Tibial artery (tissue), 4 donors: ENCODE data around the gene DENND11.
"Not testable (repeated sequence)": the region's sequence is repeated elsewhere in the genome, so short reads cannot be mapped to it uniquely, and the experiment has no call there.

Experiments
- DNase-seq, 2 donors: peaks; one replicate each; pipeline ENCODE4 v3.0.0-alpha.2; 2019
- H3K27ac ChIP-seq, 2 donors: fragments of 200-600 bp; sonication (generic) in 1 of 2; 1 replicate in 1 of 2; 2 replicates in 1 of 2; pipeline ENCODE4 v1.5.1; 2018 to 2019; ENCODE audit warnings: mild to moderate bottlenecking in 1 of 2
- H3K27me3 ChIP-seq, 2 donors: fragments of 200-600 bp; sonication (generic) in 1 of 2; one replicate each; pipeline versions ENCODE4 v1.5.1 to v1.6.0; 2016 to 2019
- H3K36me3 ChIP-seq, 3 donors: fragments of 200-600 bp; sonication (generic) in 2 of 3; one replicate each; pipeline ENCODE4 v1.5.1; 2016 to 2019; ENCODE audit warnings: mild to moderate bottlenecking in 2 of 3
- H3K4me1 ChIP-seq, 4 donors: fragments of 200-600 bp; sonication (generic) in 2 of 4; 1 replicate in 3 of 4; 2 replicates in 1 of 4; pipeline ENCODE4 v1.5.1; 2016 to 2019
- H3K4me3 ChIP-seq, 2 donors: fragments of 200-600 bp; sonication (generic) in 1 of 2; 1 replicate in 1 of 2; 2 replicates in 1 of 2; pipeline ENCODE4 v1.5.1; 2018 to 2019; ENCODE audit warnings: mild to moderate bottlenecking in 2 of 2
- H3K9me3 ChIP-seq, 3 donors: fragments of 200-600 bp; sonication (generic) in 1 of 3; one replicate each; pipeline ENCODE4 v1.5.1; 2016 to 2019
- intact Hi-C: fragments of 100-400 bp; cut with DNase I; formaldehyde crosslinking; loops from one replicate; pipeline ENCODE4 v1.15.0; 2023; ENCODE audit warnings: low total_unique reads
- TF ChIP-seq, protein P1 (sequence below), 2 experiments: fragments of 200-600 bp in 1 of 2; fragments of 450-650 bp in 1 of 2; IDR thresholded peaks; one replicate each; pipeline ENCODE4 v1.5.1; 2017 to 2019; ENCODE audit warnings: antibody characterized with exemption in 2 of 2, mild to moderate bottlenecking in 1 of 2, moderate library complexity in 1 of 2

Gene DENND11

DNA sequence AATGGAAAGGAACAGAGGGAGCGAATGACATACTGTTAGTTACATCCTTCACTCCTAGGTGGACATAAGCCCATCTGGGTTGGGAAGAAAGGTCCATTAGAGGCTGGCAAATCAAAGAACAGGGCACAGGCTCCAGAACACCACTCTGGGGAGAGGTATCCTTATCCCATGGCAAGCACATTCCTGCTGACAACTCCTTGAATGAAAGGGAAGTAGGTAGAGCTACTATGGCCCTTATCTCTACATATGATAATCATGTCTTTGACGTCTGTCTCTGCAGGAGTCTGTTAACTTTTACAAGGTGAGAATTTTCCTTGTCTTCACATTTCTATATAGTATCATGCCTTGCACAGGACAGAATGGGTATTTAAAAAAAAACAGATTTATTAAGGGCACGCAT is 10.4 kb downstream of the DENND11 start:
- no peaks in the 10 kb centered on the region for H3K9me3 ChIP-seq
- intact Hi-C loops = no loop called here
- no peaks in the 10 kb centered on the region for H3K36me3 ChIP-seq
- no peaks in the 10 kb centered on the region for H3K27me3 ChIP-seq
- peaks cover 0 to 21% (median 4%) of the 10 kb centered on the region in 4 donors for H3K4me1 ChIP-seq
- H3K4me3 ChIP-seq = no peak overlapping the region
- H3K27ac ChIP-seq = no peak overlapping the region
- TF ChIP-seq, protein P1, sequence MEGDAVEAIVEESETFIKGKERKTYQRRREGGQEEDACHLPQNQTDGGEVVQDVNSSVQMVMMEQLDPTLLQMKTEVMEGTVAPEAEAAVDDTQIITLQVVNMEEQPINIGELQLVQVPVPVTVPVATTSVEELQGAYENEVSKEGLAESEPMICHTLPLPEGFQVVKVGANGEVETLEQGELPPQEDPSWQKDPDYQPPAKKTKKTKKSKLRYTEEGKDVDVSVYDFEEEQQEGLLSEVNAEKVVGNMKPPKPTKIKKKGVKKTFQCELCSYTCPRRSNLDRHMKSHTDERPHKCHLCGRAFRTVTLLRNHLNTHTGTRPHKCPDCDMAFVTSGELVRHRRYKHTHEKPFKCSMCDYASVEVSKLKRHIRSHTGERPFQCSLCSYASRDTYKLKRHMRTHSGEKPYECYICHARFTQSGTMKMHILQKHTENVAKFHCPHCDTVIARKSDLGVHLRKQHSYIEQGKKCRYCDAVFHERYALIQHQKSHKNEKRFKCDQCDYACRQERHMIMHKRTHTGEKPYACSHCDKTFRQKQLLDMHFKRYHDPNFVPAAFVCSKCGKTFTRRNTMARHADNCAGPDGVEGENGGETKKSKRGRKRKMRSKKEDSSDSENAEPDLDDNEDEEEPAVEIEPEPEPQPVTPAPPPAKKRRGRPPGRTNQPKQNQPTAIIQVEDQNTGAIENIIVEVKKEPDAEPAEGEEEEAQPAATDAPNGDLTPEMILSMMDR (IDR thresholded peaks at IDR 0.05) = no peak
- DNase-seq = no peak

DNA sequence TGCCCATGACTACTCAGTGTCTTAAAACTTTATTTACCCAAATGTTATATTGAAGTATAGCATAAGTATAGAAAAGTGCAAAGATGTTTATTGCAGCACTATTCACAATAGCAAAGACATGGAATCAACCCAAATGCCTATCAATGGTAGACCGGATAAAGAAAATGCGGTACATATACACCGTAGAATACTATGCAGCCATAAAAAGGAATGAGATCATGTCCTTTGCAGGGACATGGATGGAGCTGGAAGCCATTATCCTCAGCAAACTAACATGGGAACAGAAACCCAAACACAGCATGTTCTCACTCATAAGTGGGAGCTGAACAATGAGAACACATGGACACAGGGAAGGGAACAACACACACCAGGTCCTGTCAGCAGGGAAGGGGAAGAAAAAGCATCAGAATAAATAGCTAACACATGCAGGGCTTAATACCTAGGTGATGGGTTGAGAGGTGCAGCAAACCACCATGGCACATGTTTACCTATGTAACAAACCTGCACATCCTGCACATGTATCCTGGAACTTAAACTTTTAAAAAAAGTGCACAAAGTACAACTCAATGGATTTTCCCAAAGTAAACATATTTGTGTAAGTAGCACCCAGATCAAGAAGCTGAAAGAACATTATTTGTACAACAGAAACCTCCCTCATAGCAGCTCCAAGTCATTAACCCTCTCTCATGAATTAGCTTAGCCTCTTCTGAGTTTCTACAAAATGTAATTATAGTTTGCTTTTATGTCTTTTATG is 12.7 kb downstream of the DENND11 start:
- DNase-seq, H3K4me3 ChIP-seq, H3K27ac ChIP-seq, H3K9me3 ChIP-seq, intact Hi-C loops, H3K27me3 ChIP-seq: not testable (repeated sequence)
- peaks cover 0 to 20% (median 0%) of the 10 kb centered on the region in 4 donors for H3K4me1 ChIP-seq
- H3K36me3 ChIP-seq = peaks cover 0 to 20% (median 13%) of the 10 kb centered on the region in 3 donors

DNA sequence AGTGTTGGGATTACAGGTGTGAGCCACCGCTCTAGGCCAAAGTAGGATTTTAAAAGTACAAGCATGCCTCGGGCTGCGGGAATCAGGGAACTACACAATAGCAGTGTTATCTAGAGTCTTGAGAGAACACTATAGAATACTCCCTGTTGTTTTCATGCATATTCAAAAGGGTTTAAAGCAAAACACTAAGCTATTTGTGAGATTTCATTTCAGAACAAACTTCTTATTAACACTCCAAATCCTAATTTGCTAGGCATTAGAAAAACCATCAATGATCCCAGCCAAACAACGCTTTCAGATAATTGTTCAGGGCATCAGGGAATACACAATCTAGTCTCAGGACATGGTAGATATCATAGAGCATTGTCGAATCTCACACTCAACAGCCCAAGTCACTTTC is 13.9 kb downstream of the DENND11 start:
- Histone ChIP-seq H3K9me3 (no peaks in the 10 kb centered on the region), H3K27ac (no peak overlapping the region), H3K4me3 (no peak overlapping the region), H3K4me1 (peaks cover 0 to 20% (median 0%) of the 10 kb centered on the region in 4 donors), H3K36me3 (peaks cover 3 to 32% (median 24%) of the 10 kb centered on the region in 3 donors), H3K27me3 (no peaks in the 10 kb centered on the region)
- intact Hi-C loops = no loop called here
- no peak for DNase-seq
- TF ChIP-seq, protein P1 (IDR thresholded peaks at IDR 0.05) = no peak

DNA sequence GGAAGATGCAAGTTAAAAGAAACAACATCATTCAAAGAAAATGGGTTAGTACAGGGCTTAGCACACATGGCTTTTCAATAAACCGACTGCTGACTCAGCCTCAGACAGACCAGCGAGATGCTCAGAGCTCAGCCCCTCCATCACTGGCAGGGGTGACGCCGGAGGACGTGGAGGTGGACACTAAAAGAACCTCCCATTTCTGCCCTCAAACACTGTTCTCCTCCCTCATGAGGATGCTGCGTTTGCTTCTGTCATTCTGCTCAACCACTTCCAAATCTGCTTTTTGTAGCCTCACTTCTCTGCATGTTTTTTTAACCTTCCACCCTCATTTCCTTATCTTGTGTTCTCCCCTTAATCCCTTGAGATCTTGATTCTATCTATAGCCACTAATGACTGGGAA is 15.3 kb downstream of the DENND11 start:
- intact Hi-C loops = no loop called here
- H3K36me3 ChIP-seq = peaks cover 12 to 45% (median 34%) of the 10 kb centered on the region in 3 donors
- DNase-seq = no peak
- TF ChIP-seq, protein P1 (IDR thresholded peaks at IDR 0.05) = no peak
- H3K4me1 ChIP-seq = peaks cover 0 to 20% (median 0%) of the 10 kb centered on the region in 4 donors
- H3K4me3 ChIP-seq = no peak overlapping the region
- no peaks in the 10 kb centered on the region for H3K9me3 ChIP-seq
- no peaks in the 10 kb centered on the region for H3K27me3 ChIP-seq
- H3K27ac ChIP-seq = no peak overlapping the region

DNA sequence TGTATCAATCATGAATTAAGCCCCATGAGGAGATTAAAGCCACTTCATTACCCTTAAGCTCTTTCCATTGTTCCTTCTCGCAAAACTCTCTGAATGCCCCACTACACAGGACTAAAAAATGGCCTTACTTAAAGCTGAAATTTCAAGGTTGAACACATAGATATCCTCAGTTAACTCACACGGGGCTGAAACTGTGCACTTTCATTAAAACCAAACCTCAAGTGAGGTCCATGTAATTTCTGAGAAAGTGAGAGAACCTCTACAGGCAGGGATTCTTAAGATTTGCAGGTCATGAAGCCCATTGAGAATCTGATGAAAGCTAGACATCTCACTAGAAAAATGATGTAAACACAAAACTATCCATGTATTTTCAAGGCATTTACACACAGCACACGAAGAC is 15.9 kb downstream of the DENND11 start:
- Histone ChIP-seq H3K4me1 (peaks cover 0 to 20% (median 0%) of the 10 kb centered on the region in 4 donors), H3K9me3 (no peaks in the 10 kb centered on the region), H3K27ac (no peak overlapping the region), H3K27me3 (no peaks in the 10 kb centered on the region), H3K4me3 (no peak overlapping the region), H3K36me3 (peaks cover 12 to 51% (median 38%) of the 10 kb centered on the region in 3 donors)
- no peak for DNase-seq
- TF ChIP-seq, protein P1 (IDR thresholded peaks at IDR 0.05) = no peak
- intact Hi-C loops = no loop called here

DNA sequence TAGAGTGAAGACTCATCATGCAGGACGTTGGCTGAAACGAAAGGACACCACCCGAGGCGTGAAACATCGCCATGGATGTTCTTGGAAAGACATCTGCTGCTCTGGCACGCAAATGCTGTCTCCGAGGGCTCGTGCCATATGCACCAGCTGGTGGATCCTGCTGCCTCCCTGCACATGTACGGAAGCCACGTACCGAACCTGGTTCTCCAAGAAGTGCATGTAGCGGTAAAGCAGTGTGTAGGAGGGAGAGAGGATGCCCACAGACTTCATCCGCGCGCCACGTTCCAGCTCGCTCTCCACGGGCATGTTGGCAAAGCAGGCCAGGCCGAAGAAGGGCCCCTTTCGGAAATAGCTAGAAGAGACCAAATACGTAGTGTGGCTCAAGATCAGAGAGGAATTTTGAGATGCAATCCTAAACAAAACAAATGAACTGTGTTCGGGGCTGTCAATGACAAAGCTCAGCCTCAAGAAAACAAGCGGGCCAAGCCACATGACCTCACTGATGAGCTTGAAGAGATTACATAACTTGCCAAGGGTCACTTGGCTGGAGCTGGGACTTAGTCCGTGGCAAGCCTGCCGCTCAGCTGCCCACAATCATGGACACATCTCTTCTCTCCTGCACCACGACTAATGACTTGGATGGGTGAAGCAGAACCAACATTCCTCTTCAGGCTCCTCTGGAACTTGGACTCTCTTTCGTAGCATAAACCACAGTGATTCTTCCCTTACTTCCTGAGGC is 16.5 kb downstream of the DENND11 start:
- Histone ChIP-seq H3K4me1 (peaks cover 0 to 20% (median 0%) of the 10 kb centered on the region in 4 donors), H3K27me3 (no peaks in the 10 kb centered on the region), H3K9me3 (no peaks in the 10 kb centered on the region), H3K27ac (no peak overlapping the region), H3K36me3 (peaks cover 12 to 55% (median 38%) of the 10 kb centered on the region in 3 donors), H3K4me3 (no peak overlapping the region)
- DNase-seq = no peak
- intact Hi-C loops = no loop called here
- TF ChIP-seq, protein P1 (IDR thresholded peaks at IDR 0.05) = no peak
